Fibroblast of peridontal ligament (primary cell): ENCODE results near the gene POLD3.
"Not testable (repeated sequence)": the region's sequence is repeated elsewhere in the genome, so short reads cannot be mapped to it uniquely, and the experiment has no call there.

ENCODE experiments used
- DNase-seq: peaks from one replicate; pipeline ENCODE4 v3.0.0-alpha.2; 2010; ENCODE audit errors: extremely low read depth

POLD3 gene

DNA sequence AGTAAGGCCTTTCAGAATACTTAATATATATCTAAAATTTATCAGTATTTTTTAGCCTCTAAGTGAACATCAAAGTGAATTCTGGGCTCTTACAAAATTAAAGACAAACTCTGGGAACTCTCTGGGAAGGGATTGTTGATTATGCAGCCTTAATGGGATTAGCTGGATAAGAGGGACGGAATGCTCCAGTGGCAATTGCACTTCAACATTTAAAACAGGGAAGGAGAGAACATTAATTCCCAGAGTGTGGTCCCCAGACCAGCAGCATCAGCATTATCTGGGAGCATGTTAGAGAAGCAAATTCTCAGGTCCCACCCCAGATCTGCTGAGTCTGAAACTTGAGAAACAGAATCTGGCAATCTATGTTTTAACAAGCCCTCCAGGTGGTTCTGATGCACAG, 46.5 kb downstream of the POLD3 start:
- no peak for DNase-seq

DNA sequence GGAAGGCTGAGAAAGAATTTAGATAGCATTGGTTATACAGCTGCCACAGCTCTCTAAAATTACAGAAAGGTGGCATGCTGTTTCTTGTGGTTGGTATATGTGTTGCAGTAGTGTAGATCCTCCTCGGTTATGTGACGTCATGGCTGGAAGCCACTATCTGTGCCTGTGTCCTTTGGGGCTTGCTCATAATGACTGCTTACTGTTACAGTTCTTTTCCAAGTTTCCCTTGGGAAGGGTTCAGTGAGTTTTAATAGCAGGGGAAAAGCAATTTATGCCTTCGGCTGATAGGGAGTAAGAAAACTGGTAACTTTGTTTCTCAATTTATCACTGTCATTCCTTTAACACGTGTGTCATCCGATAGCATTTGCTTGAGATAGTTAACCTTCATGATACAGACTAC, 47.2 kb downstream of the POLD3 start:
- no peak for DNase-seq

DNA sequence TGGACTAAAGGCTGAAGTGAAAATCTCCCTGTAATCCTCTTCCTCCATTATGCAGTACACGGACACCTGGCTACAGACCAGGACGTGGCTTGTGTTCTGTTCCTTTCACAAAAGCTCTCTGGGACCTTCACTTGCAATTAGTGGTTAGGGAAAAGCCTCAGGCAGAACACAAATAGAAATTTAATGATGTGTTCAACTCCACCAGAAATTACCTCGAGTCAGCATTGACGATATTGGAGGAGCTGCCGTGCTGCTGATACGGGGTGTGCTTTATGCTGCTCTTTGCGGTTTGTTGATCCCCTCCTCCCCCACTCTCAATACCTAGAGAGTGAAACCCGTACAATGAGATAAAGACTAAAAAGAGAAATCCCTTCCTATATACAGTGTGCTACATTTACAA, 48.9 kb downstream of the POLD3 start:
- DNase-seq = peak; percentile 17

DNA sequence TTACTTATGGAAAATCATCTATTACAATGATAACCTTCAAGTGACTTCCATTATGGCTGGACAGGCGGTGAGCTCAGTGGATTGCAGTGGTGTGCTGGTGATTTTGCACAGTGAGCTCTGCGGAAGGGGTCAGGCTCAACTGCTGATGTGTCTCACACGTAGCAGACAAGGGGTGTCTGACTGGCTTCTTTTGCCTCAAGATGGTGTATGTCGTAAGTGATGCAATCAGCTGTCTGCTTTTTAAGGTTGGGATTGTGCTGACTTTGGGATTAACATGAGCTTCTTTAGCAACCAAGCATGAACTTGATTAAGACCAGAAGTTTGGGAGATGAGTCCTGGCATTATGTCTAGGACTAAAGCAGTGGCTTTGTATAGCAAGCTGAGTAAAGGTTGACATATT, 49.5 kb downstream of the POLD3 start:
- DNase-seq = peak; percentile 80

DNA sequence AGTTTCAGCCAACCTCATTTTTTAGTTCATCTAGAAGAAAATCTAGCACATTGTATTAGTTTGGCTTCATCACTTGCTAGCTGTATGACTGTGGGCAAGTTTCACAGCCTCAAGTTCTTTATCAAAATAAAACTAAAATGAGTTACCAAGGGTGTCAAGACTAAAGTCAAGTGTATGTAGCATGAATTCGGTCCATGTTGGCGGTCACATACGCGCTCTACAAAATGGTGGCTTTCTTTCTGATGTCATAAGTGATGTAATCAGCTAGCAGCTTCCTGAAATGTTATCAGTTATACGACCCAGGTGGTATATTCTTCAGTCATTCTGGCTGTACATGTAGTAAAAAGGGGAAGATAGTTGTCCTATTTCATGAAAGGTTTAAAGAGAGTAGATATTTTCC, 50.5 kb downstream of the POLD3 start:
- DNase-seq = no peak

DNA sequence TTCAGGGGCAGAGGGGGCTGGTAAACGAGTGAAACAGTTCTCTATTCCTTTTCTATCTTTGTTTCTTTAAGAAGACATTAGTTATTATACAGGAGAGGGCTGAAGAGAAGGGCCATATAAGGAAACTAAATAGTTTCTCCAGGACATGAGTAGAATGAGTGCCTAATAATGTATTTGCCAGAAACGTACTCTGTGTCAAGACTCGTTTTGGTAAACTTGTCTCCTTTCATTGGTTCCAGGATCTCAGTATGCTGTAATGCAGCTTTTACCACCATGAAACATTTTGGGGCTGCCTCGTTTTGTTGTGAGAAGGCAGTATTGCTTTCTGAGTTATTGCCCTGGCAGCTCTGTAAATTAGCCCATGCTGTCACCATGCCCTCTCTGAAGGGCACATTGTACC, 51.7 kb downstream of the POLD3 start:
- DNase-seq = no peak

DNA sequence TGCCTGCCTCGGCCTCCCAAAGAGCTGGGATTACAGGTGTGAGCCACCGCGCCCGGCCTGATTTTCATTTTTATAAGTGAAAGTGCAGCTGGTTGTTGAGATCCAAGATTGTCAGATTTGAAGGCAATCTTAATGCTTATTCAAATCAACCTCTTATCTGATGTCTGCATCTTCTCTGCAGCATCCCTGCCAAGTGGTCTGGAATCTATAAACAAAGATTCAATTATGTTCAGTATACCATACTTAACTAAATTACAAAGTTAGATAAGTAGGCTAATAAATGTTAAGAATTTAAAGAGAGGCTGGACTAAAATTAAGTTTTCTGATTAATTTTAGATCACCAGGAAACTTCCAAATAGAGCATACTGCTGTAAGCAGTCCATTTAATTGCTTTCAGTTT, 53.8 kb downstream of the POLD3 start:
- DNase-seq = no peak

DNA sequence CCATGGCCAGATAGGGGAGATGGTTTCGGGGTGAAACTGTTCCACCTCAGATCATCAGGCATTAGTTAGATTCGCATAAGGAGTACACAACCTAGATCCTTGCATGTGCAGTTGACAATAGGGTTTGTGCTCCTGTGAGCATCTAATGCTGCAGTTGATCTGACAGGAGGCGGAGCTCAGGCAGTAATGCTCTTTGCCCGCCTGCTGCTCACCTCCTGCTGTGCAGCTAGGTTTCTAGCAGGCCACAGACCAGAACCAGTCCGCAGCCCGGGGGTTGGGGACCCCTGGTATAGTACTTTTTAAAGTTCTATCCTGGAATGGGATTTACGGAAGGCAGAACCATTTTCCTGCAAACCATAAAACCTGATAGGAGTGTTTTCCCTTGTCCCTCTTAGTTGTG, 54.6 kb downstream of the POLD3 start:
- DNase-seq = no peak

DNA sequence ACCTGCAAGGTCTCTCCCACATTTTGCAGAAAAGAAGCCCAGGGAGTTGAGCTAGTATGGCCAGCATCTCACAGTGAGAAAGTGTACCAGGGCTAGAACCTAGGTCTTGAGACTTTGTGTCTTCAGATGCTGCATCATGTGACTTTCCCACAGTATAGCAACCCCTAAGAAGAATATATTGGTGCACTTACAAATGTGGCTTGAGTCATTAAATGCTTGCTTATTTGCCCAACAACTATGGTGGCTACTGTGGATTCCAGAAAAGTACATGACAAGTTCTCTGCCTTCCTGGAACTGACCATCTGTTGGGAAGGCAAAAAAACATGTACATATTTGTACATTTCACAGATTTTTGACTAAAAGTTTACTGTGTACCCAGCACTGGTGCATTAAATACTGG, 55.0 kb downstream of the POLD3 start:
- peak; percentile 22 for DNase-seq

DNA sequence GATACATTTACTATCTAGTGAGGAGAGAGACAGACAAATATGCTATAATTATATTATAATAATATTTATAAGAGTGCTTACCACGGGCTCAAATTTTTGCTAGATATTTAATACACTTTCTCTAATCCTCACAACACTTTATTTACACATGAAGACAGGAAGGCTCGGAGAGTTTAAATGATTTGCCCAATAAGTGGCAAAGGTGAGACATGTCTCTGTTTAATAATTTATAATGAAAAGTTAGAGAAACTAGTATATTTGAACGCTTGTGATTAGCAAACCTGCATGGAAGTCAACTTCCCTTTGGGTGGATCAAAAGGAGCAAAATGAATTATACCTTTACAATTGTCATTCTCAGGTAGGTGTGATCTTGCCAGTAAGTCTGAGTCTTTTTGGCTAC, 55.4 kb downstream of the POLD3 start:
- DNase-seq = no peak

DNA sequence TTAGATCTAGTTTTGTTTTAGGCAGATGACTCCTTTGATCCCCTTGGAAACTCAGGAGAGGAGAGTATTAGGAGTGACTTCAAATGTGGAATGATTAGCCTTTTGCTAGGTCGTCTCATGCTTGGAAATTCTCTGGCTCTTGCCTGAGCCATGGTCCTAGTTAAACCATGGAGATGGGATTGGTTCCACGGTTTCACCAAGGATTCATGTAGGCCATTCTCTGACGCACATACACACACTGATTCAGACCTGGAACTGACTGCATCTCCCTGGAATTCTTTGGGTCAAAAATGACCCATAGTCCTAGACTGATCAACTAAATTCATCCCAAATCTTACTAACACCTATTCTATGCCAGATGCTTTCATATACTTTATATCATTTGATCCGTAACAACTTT, 56.5 kb downstream of the POLD3 start:
- DNase-seq = peak; percentile 18

DNA sequence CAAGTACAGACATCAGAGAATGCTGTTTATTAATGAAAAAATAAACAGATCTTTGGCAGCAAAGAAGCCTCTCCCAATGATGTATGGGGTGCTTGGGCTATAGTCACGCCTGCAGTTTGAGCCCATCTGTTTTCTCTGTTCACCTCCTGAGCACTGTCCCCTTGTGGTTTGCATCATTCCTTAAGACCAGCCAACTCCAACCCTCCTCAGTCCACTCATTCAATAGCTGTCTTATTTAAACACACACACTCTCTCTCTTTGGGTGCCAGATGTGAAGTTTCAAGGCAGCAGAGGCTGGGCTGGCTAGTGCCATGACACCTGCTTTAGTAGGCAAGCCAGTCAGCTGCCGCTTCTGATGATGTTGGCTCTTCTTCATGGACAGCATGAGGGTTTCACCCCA, 58.1 kb downstream of the POLD3 start:
- DNase-seq = peak; percentile 59

DNA sequence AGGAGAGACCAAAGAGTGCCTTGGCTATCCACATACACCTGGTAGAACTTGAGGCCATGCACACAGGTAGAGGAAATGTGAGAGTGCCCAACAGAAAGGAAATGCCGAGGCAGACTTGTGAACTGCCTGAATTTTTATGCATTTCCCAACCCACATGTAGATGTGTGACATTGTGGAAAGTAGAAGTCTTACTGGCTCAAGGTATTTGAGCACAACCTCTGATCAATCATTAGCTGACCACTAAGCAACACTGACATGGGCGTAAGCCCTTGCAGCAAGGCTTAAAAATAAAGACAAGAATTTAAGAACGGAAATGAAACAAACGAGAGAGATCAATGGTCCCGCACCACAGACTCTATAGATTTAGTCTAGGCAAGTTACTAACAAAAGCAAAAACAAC, 62.6 kb downstream of the POLD3 start:
- DNase-seq = no peak

DNA sequence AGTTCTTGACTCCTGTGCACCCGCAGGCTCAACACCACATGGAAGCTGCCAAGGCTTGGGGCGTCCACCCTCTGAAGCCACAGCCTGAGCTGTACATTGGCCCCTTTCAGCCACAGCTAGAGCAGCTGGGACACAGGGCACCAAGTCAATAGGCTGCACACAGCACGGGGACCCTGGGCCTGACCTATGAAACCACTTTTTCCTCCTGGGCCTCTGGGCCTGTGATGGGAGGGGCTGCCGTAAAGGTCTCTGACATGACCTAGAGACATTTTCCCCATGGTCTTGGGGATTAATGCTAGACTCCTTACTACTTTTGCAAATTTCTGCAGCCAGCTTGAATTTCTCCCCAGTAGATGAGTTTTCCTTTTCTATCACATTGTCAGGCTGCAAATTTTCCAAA, 66.7 kb downstream of the POLD3 start:
- not testable (repeated sequence) for DNase-seq

DNA sequence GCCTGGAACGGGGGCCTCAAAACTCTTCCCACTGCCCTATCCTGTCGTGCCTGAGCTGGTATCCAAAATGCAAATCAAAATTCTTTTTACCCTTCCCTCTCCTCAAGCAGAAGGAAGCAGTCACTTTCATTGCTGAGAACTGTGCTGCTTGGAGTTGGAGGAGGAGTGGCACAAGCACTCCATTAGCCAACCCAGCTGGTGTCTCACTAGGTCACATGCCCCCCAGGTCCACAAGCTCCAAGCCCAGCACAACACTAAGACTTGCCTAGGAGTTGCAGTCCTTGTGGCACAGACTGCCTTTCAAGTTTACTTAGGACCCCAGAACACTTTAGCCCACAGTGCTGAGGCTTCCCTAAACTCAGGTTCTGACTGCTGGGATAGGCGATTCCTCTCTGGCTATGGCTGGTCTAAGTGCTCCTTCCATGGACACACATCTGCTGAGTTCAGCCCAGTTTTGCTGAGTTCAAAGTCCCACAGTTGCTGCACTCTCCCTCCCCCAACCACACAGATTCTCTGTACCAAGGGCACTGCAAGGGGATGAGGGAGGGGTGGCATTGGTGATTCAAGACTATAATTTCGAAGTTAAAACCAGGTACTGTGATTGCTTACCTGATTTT, 70.2 kb downstream of the POLD3 start:
- no peak for DNase-seq

DNA sequence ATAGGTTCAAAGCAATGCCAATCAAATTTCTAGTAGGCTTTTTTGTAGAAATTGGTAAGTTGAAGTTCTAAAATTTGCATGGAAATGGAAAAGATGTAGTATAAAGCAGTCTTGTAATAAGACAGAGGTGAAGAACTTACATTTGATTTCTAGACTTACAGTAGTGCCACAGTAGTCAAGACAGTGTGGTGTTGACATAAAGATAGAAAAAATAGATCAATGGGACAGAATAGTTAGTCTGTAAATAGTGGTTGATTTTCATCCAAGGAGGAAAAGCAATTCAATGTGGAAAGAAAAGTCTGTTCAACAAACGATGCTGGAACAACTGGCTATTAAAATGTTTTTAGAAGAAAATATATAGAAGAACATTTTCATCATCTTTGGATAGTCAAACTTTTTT, 70.9 kb downstream of the POLD3 start:
- no peak for DNase-seq

DNA sequence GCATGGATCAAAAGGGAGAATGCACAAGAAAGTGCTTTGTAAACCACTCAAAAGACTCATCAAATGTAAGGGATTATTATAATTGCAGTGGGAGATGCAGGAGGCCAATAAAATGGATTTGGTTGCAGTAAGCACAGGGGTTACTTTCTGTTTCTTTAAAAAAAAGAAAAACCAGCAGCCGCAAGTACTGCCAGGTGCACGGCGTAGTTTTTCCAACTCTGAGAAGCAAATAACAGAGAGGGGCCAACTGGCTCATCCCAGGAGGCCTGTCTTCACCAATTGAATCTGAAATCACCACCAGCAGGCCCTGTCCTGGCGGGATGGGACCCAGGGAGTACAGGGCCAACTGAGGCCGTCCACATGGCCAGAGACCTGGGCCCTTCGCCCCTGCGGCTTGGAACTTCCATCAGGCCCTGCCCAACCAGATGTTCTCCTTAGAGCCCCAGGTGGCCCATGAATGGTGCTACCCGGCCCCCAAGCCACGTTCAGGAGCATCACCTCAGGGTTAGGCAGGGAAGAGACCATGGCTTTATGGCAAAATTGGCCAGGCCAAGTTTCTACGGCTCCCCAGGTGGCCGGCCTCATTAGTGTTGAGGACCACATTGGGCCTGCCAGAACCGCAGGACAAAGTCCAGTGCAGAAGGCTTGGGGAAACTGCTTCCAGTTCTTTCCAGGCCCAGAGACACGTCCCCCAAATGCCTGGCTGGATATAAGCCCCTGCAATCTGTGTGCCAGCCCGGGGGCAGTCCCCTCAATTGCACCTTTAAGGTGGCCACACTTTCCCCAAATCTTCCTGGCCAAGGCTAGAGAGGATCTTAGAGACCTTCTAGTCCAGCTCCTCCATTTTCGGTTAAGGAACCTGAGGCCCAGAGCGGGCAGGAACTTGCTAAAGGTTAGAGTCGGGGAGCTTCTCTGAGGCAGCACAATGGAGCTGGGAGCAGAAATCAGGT, 77.1 kb downstream of the POLD3 start:
- DNase-seq = no peak

DNA sequence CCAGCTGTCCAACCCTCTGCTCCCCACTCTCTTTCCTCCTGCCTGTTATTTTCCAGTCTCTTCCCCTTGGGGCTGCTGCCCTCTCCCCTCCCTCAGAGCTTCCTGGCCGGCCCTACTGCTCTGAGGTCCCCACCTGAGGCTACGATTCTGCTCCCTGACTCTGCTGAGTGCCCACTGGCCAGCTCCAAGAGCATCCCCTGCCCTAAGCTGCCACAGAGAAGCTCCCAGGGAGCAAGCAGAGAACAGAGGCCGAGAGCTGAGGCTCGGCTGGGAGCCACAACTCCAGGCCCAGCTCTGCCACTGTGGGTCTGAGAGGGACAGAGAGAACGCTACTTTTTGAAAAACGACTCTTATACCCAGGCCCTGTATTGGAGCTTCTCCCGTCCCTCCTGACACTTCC, 77.8 kb downstream of the POLD3 start:
- no peak for DNase-seq

DNA sequence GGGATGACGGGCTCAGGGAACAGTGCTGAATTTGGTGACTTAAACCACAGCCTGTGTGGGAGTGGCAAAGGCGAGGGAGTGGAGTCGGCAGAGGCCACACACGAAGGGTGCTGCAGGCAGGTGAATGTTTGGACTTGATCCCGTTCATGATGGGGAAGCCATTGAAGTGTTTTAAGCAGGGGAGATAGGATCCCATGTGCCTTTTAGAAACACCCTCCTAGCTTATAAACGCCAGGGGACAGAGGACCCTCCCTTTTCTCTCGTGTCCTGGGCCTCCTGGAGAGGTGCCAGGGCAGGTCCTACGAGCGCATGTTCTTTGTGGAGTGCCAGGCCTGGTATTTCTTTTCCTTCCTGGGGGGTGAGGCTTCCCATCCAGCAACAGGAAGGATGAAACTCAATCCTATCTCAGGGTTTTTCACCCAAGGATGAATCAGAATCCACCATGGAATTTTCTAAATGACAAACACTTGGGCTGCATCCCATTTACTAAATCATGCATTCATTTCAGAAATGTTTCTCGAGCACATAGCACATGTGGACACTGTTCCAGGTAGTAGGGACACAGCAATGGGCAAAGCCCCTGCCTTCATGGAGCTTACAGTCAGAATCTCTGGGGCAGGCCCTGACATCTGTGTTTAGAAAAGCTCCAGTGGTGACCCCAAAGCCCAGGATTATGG, 79.3 kb downstream of the POLD3 start:
- peak; percentile 66 for DNase-seq

DNA sequence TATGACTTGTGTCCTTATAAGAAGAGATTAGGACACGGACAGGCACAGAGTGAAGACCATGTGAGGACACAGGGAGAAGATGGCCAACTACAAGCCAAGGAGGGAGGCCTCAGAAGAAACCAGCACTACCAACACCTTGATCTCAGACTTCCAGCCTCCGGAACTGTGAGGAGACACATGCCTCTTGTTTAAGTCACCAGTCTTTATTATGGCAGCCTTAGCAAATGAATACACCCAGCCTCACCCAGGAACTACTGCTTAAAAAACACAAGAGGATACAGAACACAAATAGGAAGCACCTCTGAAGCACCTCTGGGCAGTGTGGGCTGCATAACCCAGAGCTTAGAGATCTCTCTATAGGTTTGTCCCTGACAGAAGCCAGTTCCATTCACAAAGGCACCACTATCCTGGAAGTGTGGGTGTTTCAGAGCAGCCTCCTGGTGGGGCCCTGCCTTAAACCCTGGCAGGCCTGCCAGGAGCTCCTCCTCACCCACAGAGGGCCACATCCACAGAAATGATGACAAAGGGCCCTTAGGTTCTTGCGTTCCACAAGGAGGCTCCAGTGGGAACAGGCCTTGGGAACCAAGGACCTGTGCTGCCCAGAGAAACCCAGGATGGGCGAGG, 80.1 kb downstream of the POLD3 start:
- DNase-seq = peak; percentile 16

DNA sequence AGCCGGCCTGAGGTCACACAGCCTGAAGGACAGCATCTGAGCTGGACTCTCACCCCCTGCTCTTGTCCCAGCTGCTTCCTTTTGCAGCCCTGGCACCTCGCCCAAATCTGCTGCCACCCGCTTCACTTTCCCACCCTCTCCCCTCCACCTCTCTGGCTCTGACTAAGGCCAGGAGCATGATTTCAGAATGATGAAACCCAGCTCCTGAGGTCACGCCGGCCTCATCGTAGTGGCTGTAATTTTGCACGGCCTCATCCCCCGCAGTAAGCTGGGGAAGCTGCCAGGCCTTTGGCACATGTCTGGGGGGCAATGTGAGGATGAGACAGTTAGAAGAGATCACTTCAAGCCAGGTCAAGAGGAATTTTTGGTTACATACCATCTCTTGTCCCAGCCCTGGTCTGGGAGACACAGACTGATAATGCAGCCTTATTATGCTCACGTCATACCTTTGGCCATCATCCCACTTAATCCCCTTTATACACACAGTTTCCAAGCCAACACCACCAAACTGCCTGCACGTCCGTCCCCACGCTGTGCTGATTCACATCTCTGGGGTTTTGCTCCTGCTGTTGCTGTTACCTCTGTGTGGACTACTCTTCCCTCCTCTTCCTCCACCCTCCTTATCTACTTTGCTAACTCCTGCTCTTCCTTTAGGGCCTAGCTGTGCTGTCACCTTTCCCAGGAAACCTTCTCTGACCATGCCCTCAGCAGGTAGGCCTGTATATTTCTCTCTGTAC, 80.7 kb downstream of the POLD3 start:
- peak; percentile 96 for DNase-seq
